Caco-2 (cell line): ENCODE data around the gene ADCY4. TPM values are rescaled to one million over a fixed set of nuclear protein-coding genes. Genes with fewer than 3 reads are reported as not detected.

Source experiments
- BruUV-seq: library from RNA; stranded (reverse); fragments of 400-500 nt; replicated peaks from 2 replicates; lab custom pipeline; 2021; lab: Mats Ljungman, UMichigan
- CTCF ChIA-PET: fragments of 300-600 bp; sonication (Branson Sonifier 250); formaldehyde crosslinking; loops from one replicate; lab custom pipeline; 2022; ENCODE audit warnings: antibody characterized with exemption; lab: Charles Lee
- POLR2A ChIA-PET: fragments of 300-600 bp; sonication (Branson Sonifier 250); formaldehyde crosslinking; loops from one replicate; lab custom pipeline; 2022; ENCODE audit warnings: antibody characterized with exemption; lab: Charles Lee
- DNase-seq, 2 experiments: peaks; one replicate each; pipeline versions ENCODE4 v3.0.0 to v3.0.0-alpha.2; 2020 to 2022
- H3K27me3 ChIP-seq: replicated peaks from 2 replicates; pipeline ENCODE4 v1.6.0; 2011; ENCODE audit warnings: low read length; ENCODE audit not compliant: control insufficient read depth, insufficient read depth
- H3K36me3 ChIP-seq: 2 replicates; pipeline ENCODE4 v1.5.1; 2011; ENCODE audit warnings: low read length; ENCODE audit not compliant: control insufficient read depth, insufficient read depth
- H3K4me1 ChIP-seq: fragments of 250-450 bp; sonication (Bioruptor Pico); 2 replicates; pipeline ENCODE4 v1.5.1; 2020; ENCODE audit warnings: mild to moderate bottlenecking
- H3K4me3 ChIP-seq: 2 replicates; pipeline ENCODE4 v1.5.1; 2011; ENCODE audit warnings: low read depth, mild to moderate bottlenecking, control low read depth, low read length
- H3K9me3 ChIP-seq: fragments of 250-450 bp; sonication (Bioruptor Pico); 2 replicates; pipeline ENCODE4 v1.5.1; 2020; ENCODE audit warnings: mild to moderate bottlenecking, moderate library complexity
- H3K27ac Mint-ChIP-seq: one replicate; pipeline ENCODE4 v1.8.0; 2022; ENCODE audit warnings: mixed read lengths; ENCODE audit not compliant: unreplicated experiment
- H3K27me3 Mint-ChIP-seq: one replicate; pipeline ENCODE4 v1.8.0; 2022; ENCODE audit warnings: mixed read lengths; ENCODE audit not compliant: insufficient read depth, unreplicated experiment
- H3K36me3 Mint-ChIP-seq: one replicate; pipeline ENCODE4 v1.8.0; 2022; ENCODE audit warnings: mild to moderate bottlenecking, mixed read lengths; ENCODE audit not compliant: insufficient read depth, unreplicated experiment
- H3K4me1 Mint-ChIP-seq: one replicate; pipeline ENCODE4 v1.8.0; 2022; ENCODE audit warnings: low read depth, mixed read lengths; ENCODE audit not compliant: unreplicated experiment
- H3K4me3 Mint-ChIP-seq: one replicate; pipeline ENCODE4 v1.8.0; 2022; ENCODE audit warnings: mild to moderate bottlenecking, moderate library complexity, mixed read lengths; ENCODE audit not compliant: unreplicated experiment
- H3K9me3 Mint-ChIP-seq: one replicate; pipeline ENCODE4 v1.8.0; 2022; ENCODE audit warnings: mixed read lengths; ENCODE audit not compliant: unreplicated experiment
- intact Hi-C: fragments of 100-400 bp; cut with micrococcal nuclease; formaldehyde crosslinking; loops from one replicate; pipeline ENCODE4 v1.10.0; 2022; ENCODE audit not compliant: unreplicated experiment
- total RNA-seq: library from RNA; stranded (reverse); gene quantifications from 2 replicates; pipeline ENCODE4 v1.2.3, GENCODE V29; 2022
- TF ChIP-seq, protein P1 (sequence below), 2 experiments: fragments of 200-600 bp in 1 of 2; IDR thresholded peaks; 1 replicate in 1 of 2; 2 replicates in 1 of 2; pipeline versions ENCODE4 v1.5.1 to v1.8.0; 2011 to 2022; ENCODE audit warnings: antibody characterized with exemption in 1 of 2, control low read depth in 1 of 2, inconsistent platforms in 1 of 2, low read depth in 1 of 2, low read length in 1 of 2, mild to moderate bottlenecking in 1 of 2, moderate library complexity in 1 of 2; ENCODE audit not compliant: insufficient read depth in 1 of 2, severe bottlenecking in 1 of 2, unreplicated experiment in 1 of 2

ADCY4 gene
- total RNA-seq, 1 experiment from 2014 or later = 0.57 TPM

DNA sequence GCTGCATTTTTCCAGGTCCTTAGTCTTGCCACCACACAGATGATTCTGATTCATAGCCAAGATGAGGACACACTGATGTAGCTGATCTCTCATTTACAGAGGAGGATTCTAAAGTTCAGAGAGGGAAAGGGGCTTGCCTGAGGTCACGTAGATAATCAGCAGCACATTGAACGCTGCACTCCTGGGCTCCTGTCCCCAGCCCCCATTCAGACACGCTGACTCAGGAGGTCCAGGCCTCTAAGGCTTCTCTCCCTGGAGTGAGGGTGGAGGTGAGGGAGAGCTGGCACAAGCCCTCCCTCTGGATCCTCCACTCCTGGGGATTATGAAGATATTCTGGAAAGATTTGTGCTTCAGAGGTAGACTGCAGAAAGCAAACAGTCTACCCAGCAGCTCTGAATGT, 43.5 kb upstream of the ADCY4 start:
- Histone ChIP-seq H3K4me1 (no peaks in the 10 kb centered on the region), H3K9me3 (no peaks in the 10 kb centered on the region), H3K36me3 (no peaks in the 10 kb centered on the region), H3K27me3 (no peaks in the 10 kb centered on the region), H3K4me3 (no peak overlapping the region)
- ChIA-PET CTCF (interaction anchor here (0.8 kb wide), 1 partner anchor 54 kb away, joined by 3 read pairs; no protein-coding TSS in a partner anchor), POLR2A (no interaction called here)
- BruUV-seq = no TSS peak
- no peak overlapping the region for H3K27ac Mint-ChIP-seq
- intact Hi-C loops = no loop called here
- H3K27me3 Mint-ChIP-seq = no peaks in the 10 kb centered on the region
- no peaks in the 10 kb centered on the region for H3K36me3 Mint-ChIP-seq
- H3K4me3 Mint-ChIP-seq = no peak overlapping the region
- TF ChIP-seq, protein P1, sequence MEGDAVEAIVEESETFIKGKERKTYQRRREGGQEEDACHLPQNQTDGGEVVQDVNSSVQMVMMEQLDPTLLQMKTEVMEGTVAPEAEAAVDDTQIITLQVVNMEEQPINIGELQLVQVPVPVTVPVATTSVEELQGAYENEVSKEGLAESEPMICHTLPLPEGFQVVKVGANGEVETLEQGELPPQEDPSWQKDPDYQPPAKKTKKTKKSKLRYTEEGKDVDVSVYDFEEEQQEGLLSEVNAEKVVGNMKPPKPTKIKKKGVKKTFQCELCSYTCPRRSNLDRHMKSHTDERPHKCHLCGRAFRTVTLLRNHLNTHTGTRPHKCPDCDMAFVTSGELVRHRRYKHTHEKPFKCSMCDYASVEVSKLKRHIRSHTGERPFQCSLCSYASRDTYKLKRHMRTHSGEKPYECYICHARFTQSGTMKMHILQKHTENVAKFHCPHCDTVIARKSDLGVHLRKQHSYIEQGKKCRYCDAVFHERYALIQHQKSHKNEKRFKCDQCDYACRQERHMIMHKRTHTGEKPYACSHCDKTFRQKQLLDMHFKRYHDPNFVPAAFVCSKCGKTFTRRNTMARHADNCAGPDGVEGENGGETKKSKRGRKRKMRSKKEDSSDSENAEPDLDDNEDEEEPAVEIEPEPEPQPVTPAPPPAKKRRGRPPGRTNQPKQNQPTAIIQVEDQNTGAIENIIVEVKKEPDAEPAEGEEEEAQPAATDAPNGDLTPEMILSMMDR (IDR thresholded peaks at IDR 0.05; ENCODE audit: insufficient read depth in 1 of 2, low read depth in 1 of 2, low read length in 1 of 2, severe bottlenecking in 1 of 2, unreplicated experiment in 1 of 2) = no peak
- no peaks in the 10 kb centered on the region for H3K9me3 Mint-ChIP-seq
- no peaks in the 10 kb centered on the region for H3K4me1 Mint-ChIP-seq
- no peak for DNase-seq

DNA sequence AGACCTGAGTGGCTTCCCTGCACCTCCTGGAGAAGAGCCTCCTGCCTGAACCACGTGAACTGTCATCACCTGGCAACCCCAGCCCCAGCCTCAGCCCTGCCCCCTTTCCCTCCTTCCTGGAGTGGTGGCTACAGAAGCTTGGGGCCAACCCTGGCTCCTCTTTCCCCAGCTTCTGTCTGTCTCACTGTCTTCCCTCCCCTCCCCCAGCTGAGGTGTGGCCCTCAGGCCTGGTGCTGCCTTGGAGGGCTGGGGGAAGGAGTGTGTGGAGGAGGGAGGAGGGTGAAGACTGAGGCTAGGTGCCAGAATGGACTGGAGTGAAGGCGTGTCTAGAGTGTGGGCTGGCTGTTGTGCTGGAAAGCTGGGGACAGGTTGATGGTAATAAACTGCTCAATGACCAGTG, 42.8 kb upstream of the ADCY4 start:
- TF ChIP-seq, protein P1 (IDR thresholded peaks at IDR 0.05; ENCODE audit: insufficient read depth in 1 of 2, low read depth in 1 of 2, low read length in 1 of 2, severe bottlenecking in 1 of 2, unreplicated experiment in 1 of 2) = no peak

DNA sequence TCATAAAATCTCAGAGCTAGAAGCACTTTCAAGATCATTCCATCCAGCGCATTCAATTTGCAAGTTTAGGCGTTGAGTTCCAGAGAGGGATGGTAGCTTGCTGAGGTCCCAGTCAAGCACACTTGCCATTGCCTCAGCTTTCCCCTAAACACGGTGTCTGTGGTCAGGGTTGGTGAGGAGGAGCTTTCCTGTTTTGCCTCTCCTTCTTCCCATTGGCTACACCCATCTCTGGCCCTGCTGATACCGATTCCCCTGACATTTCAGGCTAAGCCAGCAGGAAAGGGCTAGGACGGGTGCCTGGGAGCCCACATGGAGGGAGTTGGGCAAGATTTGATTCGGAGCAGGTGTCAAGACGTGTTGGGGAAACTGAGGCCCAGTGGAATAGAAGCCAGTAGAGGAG, 42.3 kb upstream of the ADCY4 start:
- Mint-ChIP-seq H3K27me3 (no peaks in the 10 kb centered on the region), H3K27ac (no peak overlapping the region), H3K4me1 (no peaks in the 10 kb centered on the region), H3K9me3 (no peaks in the 10 kb centered on the region), H3K4me3 (no peak overlapping the region), H3K36me3 (no peaks in the 10 kb centered on the region)
- no peaks in the 10 kb centered on the region for H3K36me3 ChIP-seq
- H3K4me1 ChIP-seq = no peaks in the 10 kb centered on the region
- no peak for DNase-seq
- H3K9me3 ChIP-seq = no peaks in the 10 kb centered on the region
- no peaks in the 10 kb centered on the region for H3K27me3 ChIP-seq
- BruUV-seq = no TSS peak
- POLR2A ChIA-PET = no interaction called here
- H3K4me3 ChIP-seq = no peak overlapping the region
- TF ChIP-seq, protein P1 (IDR thresholded peaks at IDR 0.05; ENCODE audit: insufficient read depth in 1 of 2, low read depth in 1 of 2, low read length in 1 of 2, severe bottlenecking in 1 of 2, unreplicated experiment in 1 of 2) = no peak
- intact Hi-C loops = no loop called here
- CTCF ChIA-PET = interaction anchor here (0.9 kb wide), 1 partner anchor 55 kb away, joined by 4 read pairs; no protein-coding TSS in a partner anchor

More for the DNA sequence above, 42.8 kb upstream of the ADCY4 start:
- Mint-ChIP-seq H3K36me3 (no peaks in the 10 kb centered on the region), H3K27ac (no peak overlapping the region), H3K9me3 (no peaks in the 10 kb centered on the region), H3K4me3 (no peak overlapping the region), H3K27me3 (no peaks in the 10 kb centered on the region), H3K4me1 (no peaks in the 10 kb centered on the region)
- DNase-seq = no peak
- POLR2A ChIA-PET = no interaction called here
- H3K4me3 ChIP-seq = no peak overlapping the region
- no peaks in the 10 kb centered on the region for H3K36me3 ChIP-seq
- H3K4me1 ChIP-seq = no peaks in the 10 kb centered on the region
- no peaks in the 10 kb centered on the region for H3K9me3 ChIP-seq
- BruUV-seq = no TSS peak
- no peaks in the 10 kb centered on the region for H3K27me3 ChIP-seq
- intact Hi-C loops = no loop called here
- CTCF ChIA-PET = interaction anchor here (0.6 kb wide), 1 partner anchor 71 kb away, joined by 3 read pairs; no protein-coding TSS in a partner anchor
